ENCODE measurements around the gene ATG7. TPM values are rescaled to one million over a fixed set of nuclear protein-coding genes. Genes with fewer than 3 reads are reported as not detected.

The ATG7 gene
- polyA plus RNA-seq, 1 donor (not counting 4 experiments of a cell fraction or from before 2014, with no cell fraction given) = 27.9 TPM

DNA sequence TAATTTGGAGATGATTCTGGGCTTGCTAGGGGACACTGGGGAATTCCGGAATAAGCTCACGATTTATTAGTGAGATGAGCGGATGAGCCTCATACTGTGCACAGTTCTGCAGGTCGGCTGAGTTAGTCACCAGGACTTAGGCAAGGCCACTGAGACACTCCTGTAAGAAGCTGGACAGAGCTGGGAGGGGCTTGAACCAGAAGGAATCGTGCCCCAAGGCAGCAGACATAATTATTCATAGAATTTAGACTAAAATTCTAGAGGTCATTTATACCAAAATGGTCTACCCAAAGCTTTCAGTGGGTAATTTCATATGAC is 250.2 kb downstream of the ATG7 start:
- no peaks in the 10 kb centered on the region for H3K79me2 ChIP-seq (ENCODE audit: control insufficient read depth, insufficient read depth, low read length)
- no peaks in the 10 kb centered on the region for H3K9me1 ChIP-seq (ENCODE audit: control insufficient read depth, extremely low read depth, insufficient read depth, low read length)
- peak overlapping the region; percentile 44 for H3K27ac ChIP-seq (ENCODE audit: control insufficient read depth, insufficient read depth, low read length)
- H3K4me2 ChIP-seq (ENCODE audit: control insufficient read depth, extremely low read depth, insufficient read depth, low read depth, low read length) = no peak overlapping the region
- H3K9me3 ChIP-seq (ENCODE audit: control insufficient read depth, low read depth, low read length) = no peaks in the 10 kb centered on the region
- no peaks in the 10 kb centered on the region for H3K27me3 ChIP-seq (ENCODE audit: control insufficient read depth, extremely low read depth, insufficient read depth, low read length)
- no peaks in the 10 kb centered on the region for H4K20me1 ChIP-seq (ENCODE audit: control insufficient read depth, extremely low read depth, insufficient read depth, low read length)
- TF ChIP-seq, protein P1, sequence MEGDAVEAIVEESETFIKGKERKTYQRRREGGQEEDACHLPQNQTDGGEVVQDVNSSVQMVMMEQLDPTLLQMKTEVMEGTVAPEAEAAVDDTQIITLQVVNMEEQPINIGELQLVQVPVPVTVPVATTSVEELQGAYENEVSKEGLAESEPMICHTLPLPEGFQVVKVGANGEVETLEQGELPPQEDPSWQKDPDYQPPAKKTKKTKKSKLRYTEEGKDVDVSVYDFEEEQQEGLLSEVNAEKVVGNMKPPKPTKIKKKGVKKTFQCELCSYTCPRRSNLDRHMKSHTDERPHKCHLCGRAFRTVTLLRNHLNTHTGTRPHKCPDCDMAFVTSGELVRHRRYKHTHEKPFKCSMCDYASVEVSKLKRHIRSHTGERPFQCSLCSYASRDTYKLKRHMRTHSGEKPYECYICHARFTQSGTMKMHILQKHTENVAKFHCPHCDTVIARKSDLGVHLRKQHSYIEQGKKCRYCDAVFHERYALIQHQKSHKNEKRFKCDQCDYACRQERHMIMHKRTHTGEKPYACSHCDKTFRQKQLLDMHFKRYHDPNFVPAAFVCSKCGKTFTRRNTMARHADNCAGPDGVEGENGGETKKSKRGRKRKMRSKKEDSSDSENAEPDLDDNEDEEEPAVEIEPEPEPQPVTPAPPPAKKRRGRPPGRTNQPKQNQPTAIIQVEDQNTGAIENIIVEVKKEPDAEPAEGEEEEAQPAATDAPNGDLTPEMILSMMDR (optimal IDR thresholded peaks at IDR 0.05 in 1 of 3, IDR thresholded peaks at IDR 0.05 in 1 of 3, conservative IDR thresholded peaks at IDR 0.05 in 1 of 3; ENCODE audit: extremely low read depth in 1 of 3, insufficient read depth in 2 of 3, low read length in 3 of 3) = no peak
- no peak for TF ChIP-seq EZH2 (IDR thresholded peaks at IDR 0.05; ENCODE audit: low read length)
- dilution Hi-C loops (cut with MboI; ENCODE audit: extremely low pct_ligation_motif_present, low sequenced_read_pairs) = no loop called here
- FAIRE-seq (no peak), DNase-seq (ENCODE audit: low read depth, low spot score) (peak; percentile 33)
- no peak overlapping the region for H2AFZ ChIP-seq (ENCODE audit: control insufficient read depth, low read length)
- no peak overlapping the region for H3K4me3 ChIP-seq (ENCODE audit: control insufficient read depth in 2 of 3, extremely low read depth in 1 of 3, insufficient read depth in 2 of 3, low read depth in 1 of 3, low read length in 3 of 3)
- H3K36me3 ChIP-seq (ENCODE audit: control insufficient read depth in 2 of 2, extremely low read depth in 1 of 2, insufficient read depth in 2 of 2, low read length in 2 of 2) = no peaks in the 10 kb centered on the region
- peaks cover 21% of the 10 kb centered on the region for H3K4me1 ChIP-seq (ENCODE audit: control insufficient read depth, extremely low read depth, insufficient read depth, low read length)
- no peak overlapping the region for H3K9ac ChIP-seq (ENCODE audit: control insufficient read depth, extremely low read depth, insufficient read depth, low read length)

DNA sequence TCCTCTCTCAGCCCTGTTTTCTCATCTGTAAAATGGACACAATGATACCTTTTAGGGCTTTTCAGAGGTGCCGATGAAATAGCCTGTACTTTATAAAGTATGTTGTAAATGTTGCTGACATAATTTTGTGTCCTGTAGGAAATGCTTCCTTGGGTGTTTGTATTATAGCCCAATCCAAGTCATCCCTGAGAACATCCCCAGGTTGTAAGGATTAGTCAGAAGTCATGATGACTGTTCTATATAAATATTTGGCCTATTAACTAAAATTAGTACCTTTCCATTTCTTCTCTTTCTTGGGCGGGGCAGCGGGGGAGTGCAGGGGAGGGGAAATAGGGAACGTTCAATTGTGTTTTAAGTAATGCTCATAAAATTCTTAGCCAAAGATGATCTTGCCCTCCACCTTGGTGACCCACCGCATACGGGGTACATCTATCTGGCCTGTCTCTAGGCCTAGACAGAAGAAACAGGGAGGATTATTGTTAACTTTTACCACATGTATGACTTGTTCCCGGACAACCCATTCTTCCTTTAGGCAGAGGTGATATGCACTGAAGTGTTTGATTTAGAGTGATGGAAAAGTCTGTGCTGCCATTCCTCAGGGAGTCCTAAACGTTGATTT is 250.9 kb downstream of the ATG7 start:
- Histone ChIP-seq H3K27me3 (ENCODE audit: control insufficient read depth, extremely low read depth, insufficient read depth, low read length) (no peaks in the 10 kb centered on the region), H3K9me3 (ENCODE audit: control insufficient read depth, low read depth, low read length) (no peaks in the 10 kb centered on the region), H3K4me1 (ENCODE audit: control insufficient read depth, extremely low read depth, insufficient read depth, low read length) (peaks cover 21% of the 10 kb centered on the region), H2AFZ (ENCODE audit: control insufficient read depth, low read length) (peak overlapping the region; percentile 41), H3K4me2 (ENCODE audit: control insufficient read depth, extremely low read depth, insufficient read depth, low read depth, low read length) (peak overlapping the region; percentile 49), H3K27ac (ENCODE audit: control insufficient read depth, insufficient read depth, low read length) (peak overlapping the region; percentile 72), H3K9me1 (ENCODE audit: control insufficient read depth, extremely low read depth, insufficient read depth, low read length) (no peaks in the 10 kb centered on the region), H3K79me2 (ENCODE audit: control insufficient read depth, insufficient read depth, low read length) (no peaks in the 10 kb centered on the region), H3K36me3 (ENCODE audit: control insufficient read depth in 2 of 2, extremely low read depth in 1 of 2, insufficient read depth in 2 of 2, low read length in 2 of 2) (no peaks in the 10 kb centered on the region), H3K9ac (ENCODE audit: control insufficient read depth, extremely low read depth, insufficient read depth, low read length) (no peak overlapping the region), H3K4me3 (ENCODE audit: control insufficient read depth in 2 of 3, extremely low read depth in 1 of 3, insufficient read depth in 2 of 3, low read depth in 1 of 3, low read length in 3 of 3) (no peak overlapping the region), H4K20me1 (ENCODE audit: control insufficient read depth, extremely low read depth, insufficient read depth, low read length) (no peaks in the 10 kb centered on the region)
- FAIRE-seq (peak; percentile 59), DNase-seq (ENCODE audit: low read depth, low spot score) (no peak)
- no peak for TF ChIP-seq EZH2 (IDR thresholded peaks at IDR 0.05; ENCODE audit: low read length)
- TF ChIP-seq, protein P1 (optimal IDR thresholded peaks at IDR 0.05 in 1 of 3, IDR thresholded peaks at IDR 0.05 in 1 of 3, conservative IDR thresholded peaks at IDR 0.05 in 1 of 3; ENCODE audit: extremely low read depth in 1 of 3, insufficient read depth in 2 of 3, low read length in 3 of 3) = no peak
- dilution Hi-C loops (cut with MboI; ENCODE audit: extremely low pct_ligation_motif_present, low sequenced_read_pairs) = no loop called here

Measured in keratinocyte (primary cell).